LNCaP clone FGC (cell line): Measurements from ENCODE around the gene ZSCAN5C.
A peak's percentile ranks its signal among the peaks of the same experiment; 100 is the strongest.

Experiments
- DNase-seq: peaks from one replicate; pipeline ENCODE4 v3.0.0-alpha.2; 2011; ENCODE audit warnings: low read depth
- H3K4me3 ChIP-seq: 2 replicates; pipeline ENCODE4 v1.5.1; 2011; ENCODE audit warnings: mild to moderate bottlenecking, low read depth, low read length, control low read depth
- TF ChIP-seq, protein P1 (sequence below): IDR thresholded peaks from 2 replicates; pipeline ENCODE4 v1.5.1; 2012; ENCODE audit warnings: mild to moderate bottlenecking; ENCODE audit not compliant: control insufficient read depth, insufficient read depth; ENCODE audit errors: extremely low read depth

Gene ZSCAN5C

DNA sequence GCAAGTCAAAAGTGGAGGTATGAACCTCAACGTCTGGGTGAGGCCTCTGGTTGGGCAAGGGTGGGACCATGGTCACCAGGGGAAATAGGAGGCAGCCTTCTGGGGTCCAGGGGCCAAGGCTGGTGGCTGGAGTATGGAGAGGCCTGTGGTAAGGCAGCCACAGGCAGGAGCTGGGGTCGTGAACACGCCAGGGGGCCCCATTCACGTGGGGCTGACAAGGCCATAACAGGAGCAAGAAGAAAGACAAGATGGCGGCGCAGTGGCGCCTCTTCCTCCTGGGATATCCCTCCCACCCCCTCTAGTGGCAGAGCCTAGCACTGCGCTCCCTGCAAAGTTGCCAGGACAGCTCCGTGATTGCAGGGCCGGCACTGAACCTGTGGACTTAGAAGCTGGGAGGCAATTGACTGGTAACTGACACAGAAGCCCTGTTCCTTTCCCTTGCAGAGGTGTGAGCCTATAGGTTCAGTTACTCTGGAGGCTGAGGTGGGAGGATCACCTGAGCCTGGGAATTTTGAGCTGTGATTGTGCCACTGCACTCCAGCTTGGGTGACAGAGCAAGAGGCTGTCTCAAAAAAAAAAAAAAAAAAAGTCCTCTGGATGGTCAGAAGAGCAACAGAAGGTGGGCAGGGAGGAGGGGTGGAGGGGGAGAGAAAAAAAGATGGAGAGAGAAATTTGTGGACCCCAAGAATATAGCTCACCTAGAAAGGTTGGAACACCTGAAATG, 50.8 kb downstream of the ZSCAN5C start:
- TF ChIP-seq, protein P1, sequence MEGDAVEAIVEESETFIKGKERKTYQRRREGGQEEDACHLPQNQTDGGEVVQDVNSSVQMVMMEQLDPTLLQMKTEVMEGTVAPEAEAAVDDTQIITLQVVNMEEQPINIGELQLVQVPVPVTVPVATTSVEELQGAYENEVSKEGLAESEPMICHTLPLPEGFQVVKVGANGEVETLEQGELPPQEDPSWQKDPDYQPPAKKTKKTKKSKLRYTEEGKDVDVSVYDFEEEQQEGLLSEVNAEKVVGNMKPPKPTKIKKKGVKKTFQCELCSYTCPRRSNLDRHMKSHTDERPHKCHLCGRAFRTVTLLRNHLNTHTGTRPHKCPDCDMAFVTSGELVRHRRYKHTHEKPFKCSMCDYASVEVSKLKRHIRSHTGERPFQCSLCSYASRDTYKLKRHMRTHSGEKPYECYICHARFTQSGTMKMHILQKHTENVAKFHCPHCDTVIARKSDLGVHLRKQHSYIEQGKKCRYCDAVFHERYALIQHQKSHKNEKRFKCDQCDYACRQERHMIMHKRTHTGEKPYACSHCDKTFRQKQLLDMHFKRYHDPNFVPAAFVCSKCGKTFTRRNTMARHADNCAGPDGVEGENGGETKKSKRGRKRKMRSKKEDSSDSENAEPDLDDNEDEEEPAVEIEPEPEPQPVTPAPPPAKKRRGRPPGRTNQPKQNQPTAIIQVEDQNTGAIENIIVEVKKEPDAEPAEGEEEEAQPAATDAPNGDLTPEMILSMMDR: peak; percentile 85
- H3K4me3 ChIP-seq: no peak overlapping the region
- peak; percentile 52 for DNase-seq

DNA sequence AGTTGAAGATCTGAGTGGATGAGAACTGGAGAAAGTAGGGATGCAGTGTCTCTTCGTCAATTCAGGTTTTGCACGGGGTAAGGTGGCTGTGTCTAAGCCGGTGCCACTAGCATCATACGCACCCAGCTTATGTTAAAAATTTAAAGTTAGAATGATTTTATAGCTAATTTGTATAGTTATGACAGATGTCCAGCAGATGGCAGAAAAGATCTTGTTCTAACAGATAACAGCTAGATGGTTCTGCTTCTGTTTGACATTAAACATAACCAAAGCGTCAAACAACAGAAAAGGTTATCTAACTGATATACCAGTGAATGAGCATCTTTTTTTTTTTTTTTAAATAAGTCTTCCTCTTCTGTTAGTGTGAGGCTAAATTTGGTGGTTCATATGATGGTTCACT, 51.7 kb downstream of the ZSCAN5C start:
- H3K4me3 ChIP-seq: no peak overlapping the region
- peak; percentile 60 for DNase-seq
- TF ChIP-seq, protein P1: peak; percentile 50; the same call in 1 of the 2 replicates

DNA sequence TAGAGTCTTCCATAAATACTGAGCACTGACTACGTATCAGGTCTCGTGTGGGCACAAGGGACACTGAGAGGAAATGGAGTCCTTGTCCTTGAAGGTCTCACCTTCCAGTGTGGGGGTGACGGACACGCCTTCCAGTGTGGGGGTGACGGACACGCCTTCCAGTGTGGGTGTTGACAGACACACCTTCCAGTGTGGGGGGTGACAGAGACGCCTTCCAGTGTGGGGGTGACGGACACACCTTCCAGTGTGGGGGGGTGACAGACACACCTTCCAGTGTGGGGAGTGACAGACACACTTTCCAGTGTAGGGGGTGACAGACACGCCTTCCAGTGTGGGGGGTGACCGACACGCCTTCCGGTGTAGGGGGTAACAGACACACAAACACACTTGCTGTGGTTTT, 56.2 kb downstream of the ZSCAN5C start:
- H3K4me3 ChIP-seq: no peak overlapping the region
- DNase-seq: no peak
- TF ChIP-seq, protein P1: no peak
